H1 (cell line): Measurements from ENCODE around the gene PGLYRP2. TPM values are rescaled to one million over a fixed set of nuclear protein-coding genes. Genes with fewer than 3 reads are reported as not detected.

Experiments used
- CTCF ChIA-PET: fragments of 300-600 bp; sonication (Branson Sonifier 250); formaldehyde crosslinking; loops from one replicate; lab custom pipeline; 2021; ENCODE audit not compliant: partially characterized antibody; lab: Charles Lee
- POLR2A ChIA-PET: fragments of 300-600 bp; sonication (Branson Sonifier 250); formaldehyde crosslinking; loops from one replicate; lab custom pipeline; 2021; ENCODE audit warnings: inconsistent platforms; ENCODE audit not compliant: partially characterized antibody; lab: Charles Lee
- DNase-seq, 2 experiments: peaks; one replicate each; pipeline versions ENCODE4 v3.0.0 to v3.0.0-alpha.2; 2010 to 2022; ENCODE audit warnings: low spot score in 2 of 2, low read depth in 1 of 2, mixed read lengths in 1 of 2
- FAIRE-seq: peaks from 2 replicates; lab custom pipeline; 2011; peaks lifted over from hg19 to GRCh38; lab: Jason Lieb, UNC
- H2AFZ ChIP-seq: 2 replicates; pipeline ENCODE4 v1.8.1; 2012; ENCODE audit warnings: low read length, inconsistent platforms
- H2AK5ac ChIP-seq: 2 replicates; pipeline ENCODE4 v1.6.1; 2013; ENCODE audit warnings: low read depth, low read length
- H2BK120ac ChIP-seq: replicated peaks from 2 replicates; pipeline ENCODE3; 2013; ENCODE audit warnings: low read depth, low read length, inconsistent platforms
- H2BK12ac ChIP-seq: 2 replicates; pipeline ENCODE4 v1.6.1; 2013; ENCODE audit warnings: low read depth, low read length
- H2BK15ac ChIP-seq: 2 replicates; pipeline ENCODE4 v1.6.1; 2013; ENCODE audit warnings: low read length
- H2BK20ac ChIP-seq: 2 replicates; pipeline ENCODE4 v1.6.1; 2013; ENCODE audit warnings: low read length
- H2BK5ac ChIP-seq: 2 replicates; pipeline ENCODE4 v1.6.1; 2013; ENCODE audit warnings: low read depth, low read length
- H3K14ac ChIP-seq: 2 replicates; pipeline ENCODE4 v1.6.1; 2013; ENCODE audit warnings: inconsistent platforms; ENCODE audit not compliant: insufficient read length
- H3K18ac ChIP-seq: 2 replicates; pipeline ENCODE4 v1.6.1; 2013; ENCODE audit warnings: low read length; ENCODE audit errors: extremely low read depth
- H3K23ac ChIP-seq: 2 replicates; pipeline ENCODE4 v1.6.1; 2013; ENCODE audit warnings: inconsistent platforms; ENCODE audit not compliant: insufficient read length
- H3K23me2 ChIP-seq: 2 replicates; pipeline ENCODE4 v1.6.1; 2013; ENCODE audit warnings: low read depth, low read length
- H3K27ac ChIP-seq: 2 replicates; pipeline ENCODE4 v1.6.1; 2011; ENCODE audit warnings: low read depth, low read length, inconsistent platforms
- H3K27me3 ChIP-seq, 4 experiments: replicated peaks in 1 of 4; 1 replicate in 1 of 4; 2 replicates in 3 of 4; pipeline versions ENCODE4 v1.6.1 to v1.8.1; 2011 to 2013; ENCODE audit warnings: low read length in 3 of 4, mild to moderate bottlenecking in 3 of 4, inconsistent platforms in 2 of 4, mixed read lengths in 2 of 4, moderate library complexity in 1 of 4; ENCODE audit not compliant: control insufficient read depth in 3 of 4, insufficient read depth in 3 of 4; ENCODE audit errors: extremely low read depth in 1 of 4
- H3K36me3 ChIP-seq, 4 experiments: 2 replicates each; pipeline versions ENCODE4 v1.6.1 to v1.8.1; 2011 to 2013; ENCODE audit warnings: mild to moderate bottlenecking in 4 of 4, low read length in 3 of 4, moderate library complexity in 2 of 4, control low read depth in 1 of 4, inconsistent platforms in 1 of 4; ENCODE audit not compliant: insufficient read depth in 4 of 4, control insufficient read depth in 2 of 4
- H3K4ac ChIP-seq: replicated peaks from 2 replicates; pipeline ENCODE3; 2013; ENCODE audit warnings: low read length, low read depth, mixed read lengths, inconsistent platforms; ENCODE audit not compliant: insufficient read length
- H3K4me1 ChIP-seq, 4 experiments: replicated peaks in 1 of 4; 1 replicate in 1 of 4; 2 replicates in 3 of 4; pipeline versions ENCODE4 v1.6.1 to v1.8.1; 2011 to 2013; ENCODE audit warnings: low read length in 3 of 4, inconsistent platforms in 2 of 4, mixed read lengths in 1 of 4; ENCODE audit not compliant: insufficient read depth in 4 of 4, control insufficient read depth in 3 of 4
- H3K4me2 ChIP-seq, 2 experiments: 2 replicates each; pipeline versions ENCODE4 v1.6.1 to v1.8.1; 2011 to 2013; ENCODE audit warnings: low read depth in 2 of 2, low read length in 2 of 2, control low read depth in 1 of 2, inconsistent platforms in 1 of 2, mild to moderate bottlenecking in 1 of 2; ENCODE audit not compliant: insufficient read depth in 1 of 2
- H3K4me3 ChIP-seq, 4 experiments: fragments of 200-600, 300-600 bp in 1 of 4; sonication (generic), shearing (Covaris generic), sonication (Bioruptor Twin) in 1 of 4; 2 replicates each; pipeline versions ENCODE4 v1.5.1 to v1.8.1; 2011 to 2016; ENCODE audit warnings: low read length in 4 of 4, low read depth in 3 of 4, control low read depth in 2 of 4, inconsistent platforms in 2 of 4, mild to moderate bottlenecking in 2 of 4, mixed read lengths in 1 of 4, moderate library complexity in 1 of 4; ENCODE audit not compliant: insufficient read depth in 2 of 4; ENCODE audit errors: extremely low read depth in 1 of 4
- H3K56ac ChIP-seq: replicated peaks from 2 replicates; pipeline ENCODE3; 2013; ENCODE audit warnings: low read depth, mild to moderate bottlenecking, mixed read lengths, low read length, inconsistent platforms; ENCODE audit not compliant: insufficient read length
- H3K79me1 ChIP-seq: 2 replicates; pipeline ENCODE4 v1.6.1; 2013; ENCODE audit warnings: low read depth, low read length, control low read depth
- H3K79me2 ChIP-seq, 2 experiments: 2 replicates each; pipeline versions ENCODE4 v1.6.1 to v1.8.1; 2012 to 2013; ENCODE audit warnings: low read length in 2 of 2, mild to moderate bottlenecking in 2 of 2, inconsistent platforms in 1 of 2; ENCODE audit not compliant: insufficient read depth in 2 of 2, control insufficient read depth in 1 of 2
- H3K9ac ChIP-seq, 4 experiments: replicated peaks in 1 of 4; 1 replicate in 1 of 4; 2 replicates in 3 of 4; pipeline versions ENCODE4 v1.6.1 to v1.8.1; 2011 to 2013; ENCODE audit warnings: low read depth in 3 of 4, low read length in 3 of 4, control low read depth in 2 of 4, mild to moderate bottlenecking in 2 of 4, moderate library complexity in 2 of 4, inconsistent platforms in 1 of 4; ENCODE audit errors: extremely low read depth in 1 of 4
- H3K9me3 ChIP-seq, 2 experiments: 2 replicates each; pipeline versions ENCODE4 v1.6.1 to v1.8.1; 2012 to 2013; ENCODE audit warnings: mild to moderate bottlenecking in 2 of 2, moderate library complexity in 2 of 2, control low read depth in 1 of 2, inconsistent platforms in 1 of 2, low read depth in 1 of 2, low read length in 1 of 2, mixed read lengths in 1 of 2; ENCODE audit not compliant: insufficient read depth in 2 of 2
- H4K20me1 ChIP-seq, 2 experiments: replicated peaks in 1 of 2; 2 replicates each; pipeline versions ENCODE3 to v1.8.1; 2011 to 2013; ENCODE audit warnings: inconsistent platforms in 2 of 2, low read length in 2 of 2, mild to moderate bottlenecking in 1 of 2; ENCODE audit not compliant: insufficient read depth in 2 of 2, control insufficient read depth in 1 of 2
- H4K5ac ChIP-seq: 2 replicates; pipeline ENCODE4 v1.6.1; 2013; ENCODE audit warnings: low read length, low read depth, mixed read lengths, inconsistent platforms; ENCODE audit not compliant: insufficient read length
- H4K8ac ChIP-seq: 2 replicates; pipeline ENCODE4 v1.8.0; 2013; ENCODE audit warnings: mild to moderate bottlenecking, moderate library complexity, low read length, inconsistent platforms; ENCODE audit not compliant: insufficient read depth; ENCODE audit errors: extremely low read depth
- H4K91ac ChIP-seq: replicated peaks from 2 replicates; pipeline ENCODE3; 2013; ENCODE audit warnings: low read length, mixed read lengths, inconsistent platforms; ENCODE audit not compliant: insufficient read length
- CHD2 ChIP-seq: IDR thresholded peaks from 2 replicates; pipeline ENCODE4 v1.6.1; 2012; ENCODE audit warnings: low read length, improper control_type of control experiment
- CREB1 ChIP-seq: IDR thresholded peaks from 2 replicates; pipeline ENCODE4 v1.6.1; 2012; ENCODE audit warnings: inconsistent platforms
- JUN ChIP-seq: IDR thresholded peaks from 2 replicates; pipeline ENCODE4 v1.6.1; 2011; ENCODE audit warnings: low read depth, mild to moderate bottlenecking, improper control_type of control experiment, low read length
- JUND ChIP-seq: IDR thresholded peaks from 2 replicates; pipeline ENCODE4 v1.6.1; 2011; ENCODE audit warnings: mild to moderate bottlenecking, improper control_type of control experiment, low read length
- MAX ChIP-seq: IDR thresholded peaks from 2 replicates; pipeline ENCODE4 v1.6.1; 2012; ENCODE audit warnings: inconsistent platforms
- NANOG ChIP-seq: IDR thresholded peaks from 2 replicates; pipeline ENCODE4 v1.6.1; 2011; ENCODE audit warnings: low read length, low read depth, mild to moderate bottlenecking, inconsistent platforms; ENCODE audit not compliant: insufficient read depth, poor library complexity, severe bottlenecking
- POLR2A ChIP-seq, 2 experiments: IDR thresholded peaks; 1 replicate in 1 of 2; 2 replicates in 1 of 2; pipeline ENCODE4 v1.6.1; 2011; ENCODE audit warnings: low read depth in 2 of 2, low read length in 2 of 2, mild to moderate bottlenecking in 2 of 2; ENCODE audit errors: control extremely low read depth in 1 of 2
- SIN3A ChIP-seq, 2 experiments: IDR thresholded peaks in 1 of 2; conservative IDR thresholded peaks in 1 of 2; 2 replicates each; pipeline ENCODE4 v1.6.1; 2011 to 2012; ENCODE audit warnings: low read length in 2 of 2, improper control_type of control experiment in 1 of 2, low read depth in 1 of 2, mild to moderate bottlenecking in 1 of 2
- SP4 ChIP-seq: IDR thresholded peaks from 2 replicates; pipeline ENCODE4 v1.6.1; 2012; ENCODE audit warnings: low read length, inconsistent platforms
- TAF7 ChIP-seq: optimal IDR thresholded peaks from 2 replicates; pipeline ENCODE3; 2011; ENCODE audit warnings: low read depth, mild to moderate bottlenecking, inconsistent platforms, low read length, moderate library complexity, borderline replicate concordance
- WGBS, 2 experiments: shearing (Covaris generic) in 1 of 2; methylation state at CpG; one replicate each; pipeline versions ENCODE4 v1.1.6 to v1.1.7; 2013 to 2015; ENCODE audit warnings: low lambda C conversion rate in 2 of 2, mixed read lengths in 2 of 2, inconsistent platforms in 1 of 2, low coverage in 1 of 2, missing lambda C conversion rate in 1 of 2; ENCODE audit not compliant: insufficient replicate concordance in 2 of 2, insufficient coverage in 1 of 2, insufficient read length in 1 of 2; ENCODE audit errors: extremely low coverage in 1 of 2, missing lambda C conversion rate in 1 of 2; 5-methylcytosine and 5-hydroxymethylcytosine counted together
- long read RNA-seq, 2 experiments: library from RNA in 1 of 2; library from capped mRNA in 1 of 2; stranded (forward); transcript quantifications; one replicate each; pipeline ENCODE4 v2.0.0, GENCODE V29; 2021; ENCODE audit warnings: inconsistent platforms in 1 of 2
- polyA minus RNA-seq, 3 experiments: library from RNA; depleted of rRNA, polyadenylated mRNA; stranded (reverse); fragments of >200 nt; gene quantifications; 1 replicate in 2 of 3; 2 replicates in 1 of 3; pipeline ENCODE4 v1.2.3, GENCODE V29; 2011
- polyA plus RNA-seq, 7 experiments: library from polyadenylated mRNA; depleted of rRNA in 3 of 7; stranded (reverse) in 5 of 7; unstranded in 2 of 7; fragments of >200 nt in 5 of 7; fragments of 200-250 nt in 2 of 7; gene quantifications; 1 replicate in 5 of 7; 2 replicates in 1 of 7; 4 replicates in 1 of 7; pipeline versions ENCODE4 v1.2.1 to v1.2.3, GENCODE V29; 2011 to 2013; ENCODE audit warnings: missing spikeins in 2 of 7, mixed read lengths in 2 of 7
- total RNA-seq: library from RNA; stranded (reverse); fragmentation: NEBNext Ultra II Directional; extraction: Animal tissue kit (Norgen Biotek cat#: 25700); gene quantifications from 2 replicates; pipeline ENCODE4 v1.2.1, GENCODE V29; 2021

PGLYRP2 gene
- total RNA-seq (not detected in 2 replicates), polyA plus RNA-seq (2011; rRNA removed) (not detected in 2 replicates), polyA minus RNA-seq (2011; rRNA and poly(A)+ RNA removed) (not detected in 2 replicates)
- polyA plus RNA-seq (2011; cell fraction: cytosol; rRNA removed), result not detected
- not detected for polyA plus RNA-seq (2011; cell fraction: nucleus; rRNA removed)
- not detected in 4 replicates for polyA plus RNA-seq (2012, experiment 1 of 2)
- not detected for polyA plus RNA-seq (2012, experiment 2 of 2)
- polyA plus RNA-seq (2013, experiment 1 of 2), result 0.02 TPM
- polyA plus RNA-seq (2013, experiment 2 of 2), result not detected
- not detected for polyA minus RNA-seq (2011; cell fraction: cytosol; rRNA and poly(A)+ RNA removed)
- not detected for polyA minus RNA-seq (2011; cell fraction: nucleus; rRNA and poly(A)+ RNA removed)
- long read RNA-seq, experiment 1, result 0 reads
- long read RNA-seq, experiment 2, result 0 reads

DNA sequence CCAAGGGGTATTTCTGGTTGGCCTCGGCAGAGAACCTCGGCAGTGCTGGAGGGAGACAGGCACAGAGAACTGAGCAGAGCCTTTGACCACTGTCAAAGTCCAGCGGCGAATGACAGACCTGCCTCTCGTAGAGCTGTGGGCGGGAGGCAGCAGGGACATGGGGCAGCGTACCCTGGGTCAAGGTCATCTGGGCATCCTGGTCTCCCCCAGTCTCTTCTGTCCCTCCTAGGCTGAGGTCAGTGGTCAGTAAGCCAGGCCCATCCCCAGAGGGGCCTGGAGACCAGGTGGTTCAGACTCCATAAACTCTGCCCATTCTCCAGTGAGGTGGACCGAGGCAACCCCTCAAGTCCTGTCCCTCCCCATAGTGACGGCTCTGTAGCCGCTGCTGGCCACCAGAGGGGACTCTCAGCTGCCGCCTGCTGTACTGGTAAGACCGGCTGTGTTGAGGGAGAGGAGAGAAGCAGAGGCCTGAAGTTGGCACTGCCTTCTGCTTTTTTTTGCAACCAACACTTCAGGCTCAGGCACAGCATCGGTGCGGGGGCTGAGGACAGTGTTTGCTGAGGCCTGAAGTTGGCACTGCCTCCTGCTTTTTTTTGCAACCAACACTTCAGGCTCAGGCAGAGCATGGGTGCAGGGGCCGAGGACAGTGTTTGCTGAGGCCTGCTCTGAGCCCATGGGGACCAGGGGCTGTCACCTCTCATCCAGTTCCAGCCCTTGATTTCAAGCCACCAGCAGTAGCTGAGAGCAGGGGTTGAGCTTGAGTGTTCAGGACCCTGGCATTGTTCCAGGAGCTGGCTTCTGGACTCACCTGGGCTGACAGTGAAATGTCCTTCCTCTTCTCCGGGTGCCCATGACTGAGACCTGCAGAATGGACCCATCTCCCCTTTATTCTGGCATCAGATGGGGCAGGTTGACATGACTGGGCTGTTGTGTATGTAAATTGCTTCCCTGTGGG lies at the start of gene PGLYRP2:
Gene PGLYRP2, minus strand, starts transcription at position 111 of the 955 bp plus-strand sequence. CDS start 130 bp downstream, outside the sequence.
- CTCF ChIA-PET, result no interaction called here
- no peak within 1 kb of the TSS for H3K4me3 ChIP-seq
- no peak for TF ChIP-seq SIN3A (conservative IDR thresholded peaks at IDR 0.05 in 1 of 2, IDR thresholded peaks at IDR 0.05 in 1 of 2; ENCODE audit: low read depth in 1 of 2, low read length in 2 of 2)
- no peak for TF ChIP-seq MAX
- no peak for TF ChIP-seq CHD2
- TF ChIP-seq SP4, result no peak
- TF ChIP-seq TAF7, result no peak
- TF ChIP-seq CREB1, result no peak
- TF ChIP-seq NANOG, result no peak
- TF ChIP-seq JUND, result no peak
- TF ChIP-seq POLR2A (IDR thresholded peaks at IDR 0.05; ENCODE audit: control extremely low read depth in 1 of 2, low read depth in 2 of 2, low read length in 2 of 2), result no peak
- TF ChIP-seq JUN, result no peak

More for the DNA sequence above, at the start of gene PGLYRP2:
- FAIRE-seq (no peak), DNase-seq (no peak)
- no peaks in the 10 kb centered on the region for H3K4me1 ChIP-seq
- H3K9me3 ChIP-seq, result peaks cover 50 to 64% of the 10 kb centered on the region in 2 experiments
- no peak within 1 kb of the TSS for H2BK12ac ChIP-seq
- no peak within 1 kb of the TSS for H3K4ac ChIP-seq
- POLR2A ChIA-PET, result no interaction called here
- H2BK120ac ChIP-seq, result no peak within 1 kb of the TSS
- H3K9ac ChIP-seq, result no peak within 1 kb of the TSS
- H3K27me3 ChIP-seq, result no peaks in the 10 kb centered on the region
- H2BK15ac ChIP-seq, result no peak within 1 kb of the TSS
- H3K27ac ChIP-seq, result no peak within 1 kb of the TSS
- H4K91ac ChIP-seq, result no peak within 1 kb of the TSS
- H3K18ac ChIP-seq, result no peak within 1 kb of the TSS
- H3K56ac ChIP-seq, result no peak within 1 kb of the TSS
- H2AK5ac ChIP-seq, result no peak within 1 kb of the TSS
- no peak within 1 kb of the TSS; the same call in 1 of the 2 replicates for H4K8ac ChIP-seq
- 86% methylated on average over 16 of the region's 16 CpGs; no CpG with 5 or more reads in 1 of the 2 experiments for WGBS, 2 experiments
- H3K36me3 ChIP-seq, result no peaks in the 10 kb centered on the region
- H2AFZ ChIP-seq, result no peak within 1 kb of the TSS
- no peak within 1 kb of the TSS for H2BK5ac ChIP-seq
- no peaks in the 10 kb centered on the region for H3K79me1 ChIP-seq
- H4K20me1 ChIP-seq, result no peaks in the 10 kb centered on the region
- no peak within 1 kb of the TSS for H3K4me2 ChIP-seq
- no peaks in the 10 kb centered on the region for H3K79me2 ChIP-seq
- no peak within 1 kb of the TSS for H4K5ac ChIP-seq
- no peak within 1 kb of the TSS for H3K23ac ChIP-seq
- no peak within 1 kb of the TSS for H2BK20ac ChIP-seq
- no peaks in the 10 kb centered on the region for H3K23me2 ChIP-seq
- no peak within 1 kb of the TSS for H3K14ac ChIP-seq
